Esophagus squamous epithelium (tissue), 5 donors: ENCODE data around the gene OSTF1. TPM values are rescaled to one million over a fixed set of nuclear protein-coding genes. Genes with fewer than 3 reads are reported as not detected.

Experiments used
- DNase-seq: peaks from one replicate; lab custom pipeline; 2025; lab: John Stamatoyannopoulos, UW
- H3K27ac ChIP-seq, 4 donors: fragments of 200-600 bp; sonication (generic); one replicate each; pipeline ENCODE4 v1.5.1; 2016 to 2019; ENCODE audit warnings: mild to moderate bottlenecking in 1 of 4
- H3K27me3 ChIP-seq, 4 donors: fragments of 200-600 bp; sonication (generic); 1 replicate in 3 of 4; 2 replicates in 1 of 4; pipeline versions ENCODE4 v1.5.1 to v1.6.0; 2017 to 2021; ENCODE audit warnings: antibody characterized with exemption in 1 of 4
- H3K36me3 ChIP-seq, 3 donors: fragments of 200-600 bp; sonication (generic); one replicate each; pipeline ENCODE4 v1.5.1; 2016 to 2019
- H3K4me1 ChIP-seq, 3 donors: fragments of 200-600 bp; sonication (generic); one replicate each; pipeline ENCODE4 v1.5.1; 2017 to 2019
- H3K4me3 ChIP-seq, 4 donors: fragments of 200-600 bp; sonication (generic); 1 replicate in 3 of 4; 2 replicates in 1 of 4; pipeline ENCODE4 v1.5.1; 2016 to 2019; ENCODE audit warnings: mild to moderate bottlenecking in 2 of 4, moderate library complexity in 1 of 4
- H3K9me3 ChIP-seq, 3 donors: fragments of 200-600 bp; sonication (generic); one replicate each; pipeline ENCODE4 v1.5.1; 2016 to 2019
- POLR2A ChIP-seq, 4 donors: fragments of 450-650 bp; IDR thresholded peaks; one replicate each; pipeline ENCODE4 v1.6.1; 2017; ENCODE audit warnings: antibody characterized with exemption in 4 of 4, mild to moderate bottlenecking in 4 of 4, moderate library complexity in 3 of 4
- WGBS, 2 donors: methylation state at CpG; one replicate each; pipeline ENCODE4 v1.1.5; 2018; 5-methylcytosine and 5-hydroxymethylcytosine counted together
- intact Hi-C: fragments of 100-400 bp; cut with DNase I; formaldehyde crosslinking; loops from one replicate; pipeline ENCODE4 v1.15.0; 2022
- total RNA-seq, 4 donors: library from RNA; depleted of rRNA; stranded (reverse); fragments of >200 nt; gene quantifications; one replicate each; pipeline ENCODE4 v1.1.0, GENCODE V29; 2016
- TF ChIP-seq, protein P1 (sequence below), 6 experiments: fragments of 450-650 bp in 4 of 6; fragments of 200-600 bp in 2 of 6; sonication (generic) in 2 of 6; IDR thresholded peaks; one replicate each; pipeline ENCODE4 v1.5.1; 2016 to 2019; ENCODE audit warnings: antibody characterized with exemption in 6 of 6, mild to moderate bottlenecking in 4 of 6, moderate library complexity in 4 of 6
- donor health status: DM: yes; HTN: yes; CAD: no.

Gene OSTF1
- total RNA-seq, 4 donors from 2014 or later = 70.1 to 100 (median 86.0) TPM

GRCh38 chr9:75071530-75072122, 16.7 kb upstream of the OSTF1 start:
- DNase-seq = no peak
- WGBS, 2 donors = 33 to 37% methylated on average over 1 to 3 of the region's 5 CpGs
- peaks cover 0 to 30% (median 0%) of the 10 kb centered on the region in 3 donors for H3K36me3 ChIP-seq
- H3K9me3 ChIP-seq = no peaks in the 10 kb centered on the region
- H3K4me3 ChIP-seq = peak overlapping the region in 2 of 4 donors; percentile 23 to 24
- peaks cover 0 to 12% (median 0%) of the 10 kb centered on the region in 3 donors for H3K4me1 ChIP-seq
- H3K27me3 ChIP-seq = no peaks in the 10 kb centered on the region
- intact Hi-C loops = no loop called here
- H3K27ac ChIP-seq = peak overlapping the region; percentile 66 to 80 (median 74)
- TF ChIP-seq, protein P1, sequence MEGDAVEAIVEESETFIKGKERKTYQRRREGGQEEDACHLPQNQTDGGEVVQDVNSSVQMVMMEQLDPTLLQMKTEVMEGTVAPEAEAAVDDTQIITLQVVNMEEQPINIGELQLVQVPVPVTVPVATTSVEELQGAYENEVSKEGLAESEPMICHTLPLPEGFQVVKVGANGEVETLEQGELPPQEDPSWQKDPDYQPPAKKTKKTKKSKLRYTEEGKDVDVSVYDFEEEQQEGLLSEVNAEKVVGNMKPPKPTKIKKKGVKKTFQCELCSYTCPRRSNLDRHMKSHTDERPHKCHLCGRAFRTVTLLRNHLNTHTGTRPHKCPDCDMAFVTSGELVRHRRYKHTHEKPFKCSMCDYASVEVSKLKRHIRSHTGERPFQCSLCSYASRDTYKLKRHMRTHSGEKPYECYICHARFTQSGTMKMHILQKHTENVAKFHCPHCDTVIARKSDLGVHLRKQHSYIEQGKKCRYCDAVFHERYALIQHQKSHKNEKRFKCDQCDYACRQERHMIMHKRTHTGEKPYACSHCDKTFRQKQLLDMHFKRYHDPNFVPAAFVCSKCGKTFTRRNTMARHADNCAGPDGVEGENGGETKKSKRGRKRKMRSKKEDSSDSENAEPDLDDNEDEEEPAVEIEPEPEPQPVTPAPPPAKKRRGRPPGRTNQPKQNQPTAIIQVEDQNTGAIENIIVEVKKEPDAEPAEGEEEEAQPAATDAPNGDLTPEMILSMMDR (IDR thresholded peaks at IDR 0.05) = no peak
- no peak for TF ChIP-seq POLR2A (IDR thresholded peaks at IDR 0.05)

- Histone ChIP-seq H3K4me3 (no peak overlapping the region), H3K4me1 (peaks cover 0 to 17% (median 0%) of the 10 kb centered on the region in 3 donors), H3K27me3 (no peaks in the 10 kb centered on the region), H3K36me3 (peaks cover 0 to 17% (median 0%) of the 10 kb centered on the region in 3 donors), H3K9me3 (no peaks in the 10 kb centered on the region), H3K27ac (no peak overlapping the region)
- DNase-seq = no peak
- 92 to 98% methylated on average over 4 of the region's 4 CpGs for WGBS, 2 donors
- intact Hi-C loops = no loop called here
- TF ChIP-seq, protein P1 (IDR thresholded peaks at IDR 0.05) = no peak
- TF ChIP-seq POLR2A (IDR thresholded peaks at IDR 0.05) = no peak
Observed at GRCh38 chr9:75072895-75073294, 15.4 kb upstream of the OSTF1 start.

- WGBS, 2 donors = 36 to 92% methylated on average over 2 of the region's 2 CpGs
- peaks cover 19 to 46% (median 26%) of the 10 kb centered on the region in 3 donors for H3K4me1 ChIP-seq
- TF ChIP-seq, protein P1 (IDR thresholded peaks at IDR 0.05) = no peak
- TF ChIP-seq POLR2A (IDR thresholded peaks at IDR 0.05) = no peak
- no peaks in the 10 kb centered on the region for H3K9me3 ChIP-seq
- DNase-seq = no peak
- H3K4me3 ChIP-seq = no peak overlapping the region
- peaks cover 0 to 30% (median 4%) of the 10 kb centered on the region in 3 donors for H3K36me3 ChIP-seq
- intact Hi-C loops = no loop called here
- H3K27me3 ChIP-seq = no peaks in the 10 kb centered on the region
- H3K27ac ChIP-seq = no peak overlapping the region
Observed at GRCh38 chr9:75081632-75082031, 6.7 kb upstream of the OSTF1 start.

DNA sequence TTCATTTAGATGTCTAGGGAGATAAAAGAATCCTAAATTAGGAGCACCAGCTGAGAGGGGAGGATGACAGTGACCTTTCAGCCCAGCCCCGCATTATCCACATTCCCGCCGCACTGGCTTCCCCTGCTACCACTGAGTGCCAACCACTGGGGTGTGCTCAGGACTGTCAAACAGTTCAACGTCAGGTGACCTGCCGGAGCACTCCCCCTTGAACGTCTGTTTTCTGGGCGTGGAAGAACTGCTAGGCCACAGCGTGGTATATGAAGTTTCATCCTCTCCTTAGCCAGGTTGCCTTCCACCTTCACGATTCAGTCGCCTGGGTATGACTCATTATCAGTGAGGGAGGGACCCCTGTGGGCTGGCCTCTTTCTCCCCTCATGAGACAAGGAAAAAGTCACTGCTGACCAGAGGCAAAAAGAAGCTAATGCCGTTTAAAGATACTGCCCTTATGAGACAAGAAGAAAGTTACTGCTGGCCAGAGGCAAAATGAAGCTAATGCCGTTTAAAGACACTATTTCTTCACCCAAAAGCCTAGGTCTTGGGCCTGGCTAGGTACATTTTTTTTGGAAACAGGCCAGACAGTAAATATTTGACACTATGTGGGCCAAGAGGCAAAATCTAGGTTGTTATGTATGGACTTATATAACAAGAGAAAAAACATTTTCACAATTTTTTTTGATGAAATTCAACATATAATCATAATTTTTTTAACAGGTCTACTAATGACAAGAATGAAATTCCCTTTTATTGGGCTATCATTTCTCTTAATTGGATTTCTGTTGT, 4.9 kb upstream of the OSTF1 start:
- intact Hi-C loops = no loop called here
- Histone ChIP-seq H3K9me3 (no peaks in the 10 kb centered on the region), H3K4me3 (no peak overlapping the region), H3K36me3 (peaks cover 0 to 30% (median 4%) of the 10 kb centered on the region in 3 donors), H3K4me1 (peaks cover 20 to 49% (median 26%) of the 10 kb centered on the region in 3 donors), H3K27ac (peak overlapping the region; percentile 74 to 100 (median 88)), H3K27me3 (no peaks in the 10 kb centered on the region)
- WGBS, 2 donors = 32 to 43% methylated on average over 9 to 10 of the region's 12 CpGs
- TF ChIP-seq, protein P1 (IDR thresholded peaks at IDR 0.05) = peak in 3 of 6 experiments; percentile 14 to 55 (median 37)
- TF ChIP-seq POLR2A (IDR thresholded peaks at IDR 0.05) = peak in 2 of 4 donors; percentile 25 to 29
- no peak for DNase-seq
